IMR-90 (cell line): ENCODE data around the gene SPATA9. TPM values are rescaled to one million over a fixed set of nuclear protein-coding genes. Genes with fewer than 3 reads are reported as not detected.

Experiments used
- ATAC-seq: fragments of 200-7000 bp; cut with Tn5 transposase; 2 replicates; pipeline ENCODE4 v1.9.1; 2020; ENCODE audit warnings: low read depth, mild to moderate bottlenecking, moderate library complexity
- BruUV-seq: library from RNA; stranded (reverse); fragments of 400-500 nt; replicated peaks from 2 replicates; lab custom pipeline; 2021; lab: Mats Ljungman, UMichigan
- CTCF ChIA-PET: fragments of 300-600 bp; formaldehyde crosslinking; extraction: SDS; loops from one replicate; lab custom pipeline; 2021; ENCODE audit warnings: antibody characterized with exemption; lab: Yijun Ruan, JAX
- POLR2A ChIA-PET: fragments of 300-600 bp; sonication (Branson Sonifier 250); formaldehyde crosslinking; loops from one replicate; lab custom pipeline; 2022; ENCODE audit warnings: antibody characterized with exemption; ENCODE audit not compliant: unreplicated experiment; lab: Charles Lee
- DNase-seq: peaks from one replicate; pipeline ENCODE4 v3.0.0; 2013
- H2AFZ ChIP-seq: replicated peaks from 2 replicates; pipeline ENCODE3; 2013; ENCODE audit warnings: low read length, mild to moderate bottlenecking; ENCODE audit not compliant: poor library complexity
- H2AK5ac ChIP-seq: 2 replicates; pipeline ENCODE4 v1.6.1; 2013; ENCODE audit warnings: low read depth, low read length, inconsistent platforms
- H2AK9ac ChIP-seq: replicated peaks from 2 replicates; pipeline ENCODE3; 2013; ENCODE audit warnings: mild to moderate bottlenecking, low read depth, low read length, moderate library complexity; ENCODE audit not compliant: poor library complexity
- H2BK120ac ChIP-seq: 2 replicates; pipeline ENCODE4 v1.6.1; 2013; ENCODE audit warnings: low read depth, low read length, inconsistent platforms
- H2BK15ac ChIP-seq: 3 replicates; pipeline ENCODE4 v1.6.1; 2013; ENCODE audit warnings: low read depth, low read length, inconsistent platforms
- H2BK20ac ChIP-seq: 2 replicates; pipeline ENCODE4 v1.6.1; 2013; ENCODE audit warnings: low read depth, mild to moderate bottlenecking, inconsistent platforms, low read length, moderate library complexity
- H2BK5ac ChIP-seq: 2 replicates; pipeline ENCODE4 v1.6.1; 2013; ENCODE audit warnings: mild to moderate bottlenecking, low read depth, low read length, inconsistent platforms; ENCODE audit not compliant: poor library complexity, severe bottlenecking
- H3K14ac ChIP-seq: replicated peaks from 2 replicates; pipeline ENCODE4 v1.6.1; 2013; ENCODE audit warnings: low read depth, low read length, inconsistent platforms
- H3K18ac ChIP-seq: 2 replicates; pipeline ENCODE4 v1.6.1; 2013; ENCODE audit warnings: low read depth, low read length, control low read depth
- H3K23ac ChIP-seq: 2 replicates; pipeline ENCODE4 v1.6.1; 2013; ENCODE audit warnings: low read depth, low read length, inconsistent platforms
- H3K27ac ChIP-seq: 2 replicates; pipeline ENCODE4 v1.5.1; 2013; ENCODE audit warnings: mild to moderate bottlenecking, control low read depth, low read length; ENCODE audit not compliant: insufficient read depth
- H3K27me3 ChIP-seq: 2 replicates; pipeline ENCODE4 v1.6.1; 2013; ENCODE audit warnings: low read length; ENCODE audit not compliant: control insufficient read depth, insufficient read depth
- H3K36me3 ChIP-seq: 2 replicates; pipeline ENCODE4 v1.6.1; 2013; ENCODE audit warnings: low read length, mixed read lengths; ENCODE audit not compliant: control insufficient read depth, insufficient read depth
- H3K4ac ChIP-seq: 2 replicates; pipeline ENCODE4 v1.6.1; 2013; ENCODE audit warnings: low read depth, low read length, inconsistent platforms
- H3K4me1 ChIP-seq: 2 replicates; pipeline ENCODE4 v1.6.1; 2013; ENCODE audit warnings: low read length, mixed read lengths; ENCODE audit not compliant: control insufficient read depth, insufficient read depth
- H3K4me2 ChIP-seq: 2 replicates; pipeline ENCODE4 v1.6.1; 2013; ENCODE audit warnings: low read depth, mild to moderate bottlenecking, control low read depth, low read length, moderate library complexity
- H3K4me3 ChIP-seq: 2 replicates; pipeline ENCODE4 v1.5.1; 2013; ENCODE audit warnings: low read depth, mild to moderate bottlenecking, control low read depth, low read length, moderate library complexity; ENCODE audit not compliant: insufficient read depth
- H3K56ac ChIP-seq: 2 replicates; pipeline ENCODE4 v1.6.1; 2013; ENCODE audit warnings: low read length, inconsistent platforms; ENCODE audit not compliant: insufficient read depth; ENCODE audit errors: extremely low read depth
- H3K79me1 ChIP-seq, 2 experiments: 2 replicates each; pipeline ENCODE4 v1.6.1; 2013; ENCODE audit warnings: low read length in 2 of 2, inconsistent platforms in 1 of 2, low read depth in 1 of 2
- H3K9ac ChIP-seq: 2 replicates; pipeline ENCODE4 v1.6.1; 2013; ENCODE audit warnings: low read depth, low read length, control low read depth
- H3K9me1 ChIP-seq: 2 replicates; pipeline ENCODE4 v1.6.1; 2013; ENCODE audit warnings: low read length, inconsistent platforms; ENCODE audit not compliant: insufficient read depth
- H3K9me3 ChIP-seq: 2 replicates; pipeline ENCODE4 v1.6.1; 2013; ENCODE audit warnings: low read length; ENCODE audit not compliant: control insufficient read depth, insufficient read depth
- H4K20me1 ChIP-seq: 2 replicates; pipeline ENCODE4 v1.6.1; 2013; ENCODE audit warnings: low read length, inconsistent platforms; ENCODE audit not compliant: insufficient read depth
- H4K5ac ChIP-seq: 2 replicates; pipeline ENCODE4 v1.6.1; 2013; ENCODE audit warnings: mild to moderate bottlenecking, low read depth, low read length, control low read depth
- H4K8ac ChIP-seq, 2 experiments: 2 replicates each; pipeline ENCODE4 v1.6.1; 2013; ENCODE audit warnings: low read depth in 2 of 2, low read length in 2 of 2, control low read depth in 1 of 2, inconsistent platforms in 1 of 2
- H4K91ac ChIP-seq: 2 replicates; pipeline ENCODE4 v1.6.1; 2013; ENCODE audit warnings: low read depth, low read length, inconsistent platforms; ENCODE audit not compliant: insufficient read depth
- BHLHE40 ChIP-seq: fragments of 150-350 bp; IDR thresholded peaks from 2 replicates; pipeline ENCODE4 v1.6.1; 2016; ENCODE audit warnings: mild to moderate bottlenecking, low read depth, low read length
- CEBPB ChIP-seq: IDR thresholded peaks from 2 replicates; pipeline ENCODE4 v1.6.1; 2012; ENCODE audit warnings: low read depth, low read length, improper control_type of control experiment
- CHD1 ChIP-seq: IDR thresholded peaks from 2 replicates; pipeline ENCODE4 v1.6.1; 2012; ENCODE audit warnings: low read depth, low read length, improper control_type of control experiment
- CTCF ChIP-seq: conservative IDR thresholded peaks from 2 replicates; pipeline ENCODE4 v1.5.1; 2012; ENCODE audit warnings: mild to moderate bottlenecking, low read depth, low read length, improper control_type of control experiment
- ELK1 ChIP-seq: fragments of 150-350 bp; IDR thresholded peaks from 2 replicates; pipeline ENCODE4 v1.6.1; 2016; ENCODE audit warnings: low read depth, mild to moderate bottlenecking, low read length, moderate library complexity, borderline replicate concordance
- FOS ChIP-seq: fragments of 150-350 bp; IDR thresholded peaks from 2 replicates; pipeline ENCODE4 v1.6.1; 2016; ENCODE audit warnings: low read depth, low read length
- MAFK ChIP-seq: IDR thresholded peaks from 2 replicates; pipeline ENCODE4 v1.6.1; 2012; ENCODE audit warnings: low read depth, low read length, improper control_type of control experiment
- MAZ ChIP-seq: IDR thresholded peaks from 2 replicates; pipeline ENCODE4 v1.6.1; 2012; ENCODE audit warnings: low read depth, mild to moderate bottlenecking, low read length, improper control_type of control experiment, moderate library complexity, borderline replicate concordance
- MXI1 ChIP-seq: IDR thresholded peaks from 2 replicates; pipeline ENCODE4 v1.6.1; 2012; ENCODE audit warnings: low read depth, mild to moderate bottlenecking, low read length, moderate library complexity, borderline replicate concordance
- NFE2L2 ChIP-seq: fragments of 150-350 bp; IDR thresholded peaks from 2 replicates; pipeline ENCODE4 v1.6.1; 2016; ENCODE audit warnings: low read depth, mild to moderate bottlenecking, low read length
- POLR2A ChIP-seq: IDR thresholded peaks from 2 replicates; pipeline ENCODE4 v1.6.1; 2012; ENCODE audit warnings: mild to moderate bottlenecking, low read depth, low read length
- RAD21 ChIP-seq: IDR thresholded peaks from 2 replicates; pipeline ENCODE4 v1.6.1; 2012; ENCODE audit warnings: low read length, improper control_type of control experiment
- RCOR1 ChIP-seq: IDR thresholded peaks from 2 replicates; pipeline ENCODE4 v1.6.1; 2012; ENCODE audit warnings: mild to moderate bottlenecking, low read length, improper control_type of control experiment; ENCODE audit not compliant: insufficient replicate concordance
- RFX5 ChIP-seq: IDR thresholded peaks from 2 replicates; pipeline ENCODE4 v1.8.0; 2012; ENCODE audit warnings: low read depth, mild to moderate bottlenecking, low read length, moderate library complexity
- SMC3 ChIP-seq: fragments of 150-350 bp; IDR thresholded peaks from 2 replicates; pipeline ENCODE4 v1.6.1; 2016; ENCODE audit warnings: low read depth, mild to moderate bottlenecking, antibody characterized with exemption, low read length, moderate library complexity
- USF2 ChIP-seq: fragments of 150-350 bp; IDR thresholded peaks from 2 replicates; pipeline ENCODE4 v1.6.1; 2017; ENCODE audit warnings: mild to moderate bottlenecking, antibody characterized with exemption, low read length, low read depth
- WGBS, 2 experiments: methylation state at CpG; one replicate each; pipeline versions ENCODE4 v1.1.5 to v1.1.7; 2013; ENCODE audit warnings: missing lambda C conversion rate in 2 of 2; ENCODE audit not compliant: insufficient read length in 1 of 2; ENCODE audit errors: extremely low coverage in 2 of 2; 5-methylcytosine and 5-hydroxymethylcytosine counted together
- dilution Hi-C: fragments of 300-500 bp; cut with HindIII; formaldehyde crosslinking; loops from one replicate; pipeline ENCODE4 v1.14.3; 2018; ENCODE audit warnings: low sequenced_read_pairs; ENCODE audit not compliant: unreplicated experiment
- in situ Hi-C: fragments of 300-500 bp; cut with MboI; formaldehyde crosslinking; loops from 3 replicates; pipeline ENCODE4 v1.14.3; 2019; ENCODE audit warnings: low sequenced_read_pairs, inconsistent platforms, mixed read lengths
- intact Hi-C: fragments of 100-400 bp; cut with micrococcal nuclease; formaldehyde crosslinking; loops from 2 replicates; pipeline ENCODE4 v1.10.0; 2022
- polyA plus RNA-seq, 3 experiments: library from polyadenylated mRNA; depleted of rRNA; stranded (reverse); fragments of >200 nt; gene quantifications; 2 replicates each; pipeline ENCODE4 v1.2.3, GENCODE V29; 2012; ENCODE audit warnings: low replicate concordance in 1 of 3
- total RNA-seq: library from RNA; depleted of rRNA; stranded (reverse); fragments of >200 nt; gene quantifications from 2 replicates; pipeline ENCODE4 v1.2.3, GENCODE V29; 2012

SPATA9 gene
- total and polyA plus RNA-seq, 2 of the 4 experiments (the other 2 are of a cell fraction): 0.72 to 0.86 TPM

DNA sequence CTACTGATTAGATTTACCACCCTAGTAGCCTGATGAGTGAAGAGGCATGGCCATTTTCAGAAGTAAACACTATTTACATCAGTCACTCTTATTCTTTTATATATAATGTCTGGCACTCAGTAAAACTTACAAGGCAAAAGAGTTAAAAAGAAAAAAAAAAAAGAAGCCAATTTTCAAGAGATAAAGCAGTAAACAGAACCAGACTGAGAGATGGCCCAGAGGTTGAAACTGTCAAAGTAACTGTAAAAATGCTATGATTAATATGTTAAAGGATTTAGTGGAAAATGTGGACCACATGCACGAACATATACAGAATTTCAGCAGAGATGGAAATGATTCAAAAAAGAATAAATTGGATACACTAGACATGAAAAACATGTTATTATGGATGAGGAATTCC lies 69.3 kb downstream of the SPATA9 start:
- no peaks in the 10 kb centered on the region for H3K9me1 ChIP-seq
- H3K4me2 ChIP-seq: no peak overlapping the region
- no peak overlapping the region for H3K9ac ChIP-seq
- BruUV-seq: no TSS peak
- no peaks in the 10 kb centered on the region for H4K20me1 ChIP-seq
- no peak overlapping the region for H3K4me3 ChIP-seq
- H3K27me3 ChIP-seq: no peaks in the 10 kb centered on the region
- no peak overlapping the region for H2AFZ ChIP-seq
- H2AK5ac ChIP-seq: no peak overlapping the region
- in situ Hi-C loops: no loop called here
- DNase-seq (no peak), ATAC-seq (no peak)
- peaks cover 2% of the 10 kb centered on the region; the same call in 1 of the 2 replicates for H3K4me1 ChIP-seq
- no peak overlapping the region for H3K27ac ChIP-seq
- no peak overlapping the region for H2AK9ac ChIP-seq
- H3K79me1 ChIP-seq: no peaks in the 10 kb centered on the region
- no peak overlapping the region for H3K56ac ChIP-seq
- CTCF ChIA-PET: no interaction called here
- H4K5ac ChIP-seq: no peak overlapping the region
- H4K8ac ChIP-seq: no peak overlapping the region
- H3K9me3 ChIP-seq: peaks cover 3% of the 10 kb centered on the region; the same call in 1 of the 2 replicates
- H3K14ac ChIP-seq: no peak overlapping the region
- no peak overlapping the region for H2BK20ac ChIP-seq
- no peak for TF ChIP-seq MAZ
- TF ChIP-seq USF2: no peak
- TF ChIP-seq RCOR1: no peak
- no peak for TF ChIP-seq SMC3
- TF ChIP-seq MAFK: no peak
- no peak for TF ChIP-seq RAD21
- TF ChIP-seq CTCF: no peak
- no peak for TF ChIP-seq POLR2A
- no peak for TF ChIP-seq MXI1
- no peak for TF ChIP-seq CHD1
- TF ChIP-seq ELK1: no peak
- no peak for TF ChIP-seq BHLHE40
- TF ChIP-seq NFE2L2: no peak
- no peak for TF ChIP-seq CEBPB
- TF ChIP-seq RFX5: no peak
- no peak for TF ChIP-seq FOS
- H2BK15ac ChIP-seq: no peak overlapping the region
- no peak overlapping the region for H4K91ac ChIP-seq
- no peak overlapping the region for H3K4ac ChIP-seq
- no peak overlapping the region for H3K23ac ChIP-seq
- dilution Hi-C loops: no loop called here
- H3K36me3 ChIP-seq: no peaks in the 10 kb centered on the region
- intact Hi-C loops: no loop called here
- no CpG with 5 or more reads among the region's 1 CpG for WGBS, 2 experiments
- no peak overlapping the region for H3K18ac ChIP-seq
- POLR2A ChIA-PET: no interaction called here
- H2BK120ac ChIP-seq: no peak overlapping the region
- H2BK5ac ChIP-seq: no peak overlapping the region
